Hematopoietic multipotent progenitor cell treated with erythropoietin and hydrocortisone succinate and interleukin-3 and kit ligand, for 8 days (in vitro differentiated cells): ENCODE results near the gene PCCB.
"Not testable (repeated sequence)": the region's sequence is repeated elsewhere in the genome, so short reads cannot be mapped to it uniquely, and the experiment has no call there.

Experiments
- DNase-seq: peaks from one replicate; pipeline ENCODE4 v3.0.0-alpha.2; 2015

Gene PCCB

GRCh38 chr3:136263251-136263650 lies 13.1 kb downstream of the PCCB start:
- no peak for DNase-seq

- DNase-seq, result not testable (repeated sequence)
These were observed 16.5 kb downstream of the PCCB start for GRCh38 chr3:136266468-136267125.

GRCh38 chr3:136267235-136267634 lies 17.1 kb downstream of the PCCB start:
- no peak for DNase-seq

- no peak for DNase-seq
These were observed 20.0 kb downstream of the PCCB start for GRCh38 chr3:136270179-136270578.

GRCh38 chr3:136271626-136272025 lies 21.5 kb downstream of the PCCB start:
- not testable (repeated sequence) for DNase-seq

GRCh38 chr3:136276049-136276755 lies 26.1 kb downstream of the PCCB start:
- peak; percentile 20 for DNase-seq

GRCh38 chr3:136277115-136277514 lies 27.0 kb downstream of the PCCB start:
- no peak for DNase-seq

- DNase-seq, result no peak
These were observed 27.5 kb downstream of the PCCB start for GRCh38 chr3:136277634-136278033.

GRCh38 chr3:136279092-136279491 lies 29.0 kb downstream of the PCCB start:
- DNase-seq, result no peak

GRCh38 chr3:136280961-136281360 lies 30.8 kb downstream of the PCCB start:
- DNase-seq, result no peak

- DNase-seq, result no peak
These were observed 31.9 kb downstream of the PCCB start for GRCh38 chr3:136281966-136282520.

- DNase-seq, result no peak
These were observed 33.5 kb downstream of the PCCB start for GRCh38 chr3:136283627-136284026.

GRCh38 chr3:136291302-136291701 lies 41.2 kb downstream of the PCCB start:
- no peak for DNase-seq

- no peak for DNase-seq
These were observed 42.4 kb downstream of the PCCB start for GRCh38 chr3:136292500-136292899.

- no peak for DNase-seq
These were observed 43.1 kb downstream of the PCCB start for GRCh38 chr3:136293279-136293678.

- no peak for DNase-seq
These were observed 44.0 kb downstream of the PCCB start for GRCh38 chr3:136294176-136294575.

- DNase-seq, result no peak
These were observed 46.8 kb downstream of the PCCB start for GRCh38 chr3:136296960-136297359.

- no peak for DNase-seq
These were observed 47.7 kb downstream of the PCCB start for GRCh38 chr3:136297826-136298225.

GRCh38 chr3:136300444-136300843 lies 50.3 kb downstream of the PCCB start:
- no peak for DNase-seq

- peak; percentile 57 for DNase-seq
These were observed 55.7 kb downstream of the PCCB start for GRCh38 chr3:136305879-136306278.

- DNase-seq, result no peak
These were observed 61.1 kb downstream of the PCCB start for GRCh38 chr3:136311261-136311660.

- no peak for DNase-seq
These were observed 61.8 kb downstream of the PCCB start for GRCh38 chr3:136311968-136312367.

GRCh38 chr3:136326316-136326715 lies 76.2 kb downstream of the PCCB start:
- no peak for DNase-seq

GRCh38 chr3:136327671-136328070 lies 77.5 kb downstream of the PCCB start:
- no peak for DNase-seq
